Activated CD8-positive, alpha-beta memory T cell treated with anti-CD3 and anti-CD28 coated beads, Interleukin-2, amount 10 ng/mL, durations not matched to agents 7 days and 5 days (primary cell): ENCODE measurements around the gene SBK3. TPM values are rescaled to one million over a fixed set of nuclear protein-coding genes. Genes with fewer than 3 reads are reported as not detected.
"Not testable (repeated sequence)": the region's sequence is repeated elsewhere in the genome, so short reads cannot be mapped to it uniquely, and the experiment has no call there.

Experiments used
- ATAC-seq: fragments of 150-1000 bp; cut with Tn5 transposase; one replicate; pipeline ENCODE4 v1.10.0; 2021; ENCODE audit warnings: moderate library complexity
- CTCF ChIA-PET: fragments of 350-600 bp; sonication (Branson Sonifier 250); formaldehyde crosslinking; loops from one replicate; lab custom pipeline; 2021; ENCODE audit warnings: antibody characterized with exemption; lab: Charles Lee
- DNase-seq: peaks from one replicate; pipeline ENCODE4 v3.0.0-alpha.2; 2020
- H3K27ac Mint-ChIP-seq: one replicate; pipeline ENCODE4 v1.8.0; 2021; ENCODE audit warnings: mild to moderate bottlenecking, mixed read lengths
- H3K27me3 Mint-ChIP-seq: one replicate; pipeline ENCODE4 v1.8.0; 2021; ENCODE audit warnings: mixed read lengths
- H3K36me3 Mint-ChIP-seq: one replicate; pipeline ENCODE4 v1.8.0; 2021; ENCODE audit warnings: mild to moderate bottlenecking, mixed read lengths
- H3K4me1 Mint-ChIP-seq: one replicate; pipeline ENCODE4 v1.8.0; 2021; ENCODE audit warnings: mixed read lengths
- H3K4me3 Mint-ChIP-seq: one replicate; pipeline ENCODE4 v1.8.0; 2021; ENCODE audit warnings: mild to moderate bottlenecking, moderate library complexity, mixed read lengths
- H3K9me3 Mint-ChIP-seq: one replicate; pipeline ENCODE4 v1.8.0; 2022; ENCODE audit warnings: low read depth, mixed read lengths
- total RNA-seq, 2 experiments: library from RNA; stranded (reverse); gene quantifications; one replicate each; pipeline ENCODE4 v1.2.3, GENCODE V29; 2021

SBK3 gene
- total RNA-seq, 2 experiments from 2014 or later, result not detected

- DNase-seq, result no peak
- H3K27ac Mint-ChIP-seq, result no peak overlapping the region
- no peaks in the 10 kb centered on the region for H3K36me3 Mint-ChIP-seq
- CTCF ChIA-PET, result interaction anchor here (0.8 kb wide), 1 partner anchor 89 kb away, joined by 3 read pairs; no protein-coding TSS in a partner anchor
- peaks cover 12% of the 10 kb centered on the region for H3K27me3 Mint-ChIP-seq
- ATAC-seq, result no peak
- no peak overlapping the region for H3K4me3 Mint-ChIP-seq
- H3K4me1 Mint-ChIP-seq, result no peaks in the 10 kb centered on the region
- no peaks in the 10 kb centered on the region for H3K9me3 Mint-ChIP-seq
These were observed 1.3 kb downstream of the SBK3 start for GRCh38 chr19:55544014-55544413.

GRCh38 chr19:55543567-55543966 is 1.8 kb downstream of the SBK3 start:
- CTCF ChIA-PET, result no interaction called here
- Mint-ChIP-seq H3K36me3 (no peaks in the 10 kb centered on the region), H3K4me1 (no peaks in the 10 kb centered on the region), H3K27me3 (peaks cover 12% of the 10 kb centered on the region), H3K9me3 (no peaks in the 10 kb centered on the region), H3K27ac (no peak overlapping the region), H3K4me3 (no peak overlapping the region)
- ATAC-seq (no peak), DNase-seq (no peak)

DNA sequence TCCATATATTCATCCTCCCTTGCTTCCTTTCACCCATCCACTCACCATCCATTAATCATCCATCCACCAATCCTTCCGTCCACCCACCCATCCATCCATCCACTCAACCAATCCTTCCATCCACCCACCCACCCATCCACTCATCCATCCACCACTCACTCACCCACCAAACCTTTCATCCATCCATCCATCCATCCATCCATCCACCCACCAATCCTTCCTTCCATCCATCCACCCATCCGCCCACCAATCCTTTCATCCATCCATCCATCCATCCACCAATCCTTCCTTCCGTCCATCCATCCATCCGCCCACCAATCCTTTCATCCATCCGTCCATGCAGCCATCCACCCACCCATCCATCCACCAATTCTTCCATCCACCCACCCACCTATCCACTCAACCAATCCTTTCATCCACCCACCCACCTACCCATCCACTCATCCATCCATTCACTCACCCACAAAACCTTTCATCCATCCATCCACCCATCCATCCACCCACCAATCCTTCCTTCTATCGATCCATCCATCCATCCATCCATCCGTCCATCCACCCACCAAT is 3.0 kb downstream of the SBK3 start:
- H3K27me3 Mint-ChIP-seq, result peaks cover 4% of the 10 kb centered on the region
- H3K9me3 Mint-ChIP-seq, result no peaks in the 10 kb centered on the region
- no peak overlapping the region for H3K27ac Mint-ChIP-seq
- H3K4me1 Mint-ChIP-seq, result no peaks in the 10 kb centered on the region
- H3K4me3 Mint-ChIP-seq, result no peak overlapping the region
- ATAC-seq (no peak), DNase-seq (no peak)
- H3K36me3 Mint-ChIP-seq, result no peaks in the 10 kb centered on the region
- CTCF ChIA-PET, result no interaction called here

- Mint-ChIP-seq H3K4me1 (no peaks in the 10 kb centered on the region), H3K27me3 (no peaks in the 10 kb centered on the region), H3K4me3 (no peak overlapping the region), H3K27ac (no peak overlapping the region), H3K9me3 (no peaks in the 10 kb centered on the region), H3K36me3 (no peaks in the 10 kb centered on the region)
- ATAC-seq, result no peak
- CTCF ChIA-PET, result no interaction called here
- no peak for DNase-seq
These were observed 4.3 kb downstream of the SBK3 start for GRCh38 chr19:55541091-55541490.

- CTCF ChIA-PET, result no interaction called here
- H3K9me3 Mint-ChIP-seq, result no peaks in the 10 kb centered on the region
- H3K27me3 Mint-ChIP-seq, result no peaks in the 10 kb centered on the region
- no peak for DNase-seq
- no peaks in the 10 kb centered on the region for H3K36me3 Mint-ChIP-seq
- no peak overlapping the region for H3K27ac Mint-ChIP-seq
- H3K4me3 Mint-ChIP-seq, result no peak overlapping the region
- no peaks in the 10 kb centered on the region for H3K4me1 Mint-ChIP-seq
- no peak for ATAC-seq
These were observed 4.7 kb downstream of the SBK3 start for GRCh38 chr19:55540619-55541018.

DNA sequence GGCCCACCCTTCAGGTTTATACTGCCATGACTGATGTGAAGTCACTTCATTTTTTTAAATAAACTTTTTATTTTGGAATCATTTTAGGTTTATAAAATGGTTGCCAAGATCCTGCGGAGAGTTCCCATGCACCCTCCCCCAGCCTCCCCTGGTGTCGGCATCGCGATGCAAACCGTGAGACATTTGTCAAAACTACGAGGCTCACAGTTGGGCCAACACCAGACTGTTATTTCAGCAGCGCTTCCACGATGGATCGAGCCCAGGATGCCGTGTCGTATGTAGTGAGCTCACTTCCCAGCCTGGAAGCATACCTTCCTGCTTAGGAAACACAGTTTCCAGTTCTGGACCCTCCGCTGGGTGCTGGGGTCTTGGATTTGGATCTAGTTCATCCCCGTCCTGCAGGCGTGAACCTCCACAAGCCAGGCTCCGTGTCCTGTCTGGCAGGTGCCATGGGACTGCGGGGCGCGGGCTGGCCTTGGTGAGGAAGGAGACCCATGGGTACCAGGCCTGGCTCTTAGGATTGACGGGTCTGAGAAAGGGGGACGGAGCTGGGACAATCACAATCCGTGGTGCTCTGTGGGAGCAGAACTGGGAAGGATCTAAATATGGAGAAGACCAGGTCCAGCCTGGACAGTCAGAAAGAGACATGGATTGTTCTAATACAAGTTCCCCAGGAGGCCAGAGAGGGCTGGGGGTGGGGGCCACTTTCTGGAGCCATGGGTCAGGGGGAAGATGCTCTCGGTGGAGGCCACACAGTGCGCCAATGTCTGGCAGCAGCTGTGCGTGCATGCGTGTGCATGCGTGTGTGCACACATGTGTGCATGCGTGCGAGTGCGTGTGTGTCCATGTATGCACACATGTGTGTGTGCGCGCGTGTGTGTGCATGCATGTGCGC is 6.0 kb downstream of the SBK3 start:
- H3K27ac Mint-ChIP-seq, result no peak overlapping the region
- no peak overlapping the region for H3K4me3 Mint-ChIP-seq
- ATAC-seq (no peak), DNase-seq (no peak)
- CTCF ChIA-PET, result no interaction called here
- H3K36me3 Mint-ChIP-seq, result no peaks in the 10 kb centered on the region
- no peaks in the 10 kb centered on the region for H3K9me3 Mint-ChIP-seq
- H3K27me3 Mint-ChIP-seq, result no peaks in the 10 kb centered on the region
- no peaks in the 10 kb centered on the region for H3K4me1 Mint-ChIP-seq

- no peaks in the 10 kb centered on the region for H3K4me1 Mint-ChIP-seq
- H3K9me3 Mint-ChIP-seq, result no peaks in the 10 kb centered on the region
- no peak for DNase-seq
- H3K27me3 Mint-ChIP-seq, result no peaks in the 10 kb centered on the region
- CTCF ChIA-PET, result no interaction called here
- H3K36me3 Mint-ChIP-seq, result no peaks in the 10 kb centered on the region
- no peak overlapping the region for H3K27ac Mint-ChIP-seq
- no peak overlapping the region for H3K4me3 Mint-ChIP-seq
- ATAC-seq, result no peak
These were observed 7.2 kb downstream of the SBK3 start for GRCh38 chr19:55538132-55538531.

DNA sequence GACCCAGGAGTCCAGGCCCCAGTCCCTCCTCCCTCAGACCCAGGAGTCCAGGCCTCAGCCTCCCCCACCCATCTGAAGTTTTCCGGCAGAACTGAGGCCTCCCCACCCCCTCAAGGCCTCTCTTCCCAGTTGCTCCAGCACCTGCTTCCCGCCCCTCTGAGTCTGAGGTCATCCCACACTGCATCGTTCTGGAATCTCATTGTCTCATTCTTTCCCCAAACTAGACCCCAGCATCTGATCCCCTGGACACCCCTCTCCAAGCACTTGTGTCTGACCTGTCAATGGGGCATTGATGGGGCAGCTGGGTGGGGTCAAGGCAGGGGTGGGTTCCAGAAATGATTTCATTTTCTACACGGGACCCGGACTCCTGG is 7.6 kb downstream of the SBK3 start:
- no peaks in the 10 kb centered on the region for H3K9me3 Mint-ChIP-seq
- H3K27me3 Mint-ChIP-seq, result no peaks in the 10 kb centered on the region
- CTCF ChIA-PET, result no interaction called here
- ATAC-seq (no peak), DNase-seq (no peak)
- no peak overlapping the region for H3K27ac Mint-ChIP-seq
- H3K4me1 Mint-ChIP-seq, result no peaks in the 10 kb centered on the region
- H3K4me3 Mint-ChIP-seq, result no peak overlapping the region
- H3K36me3 Mint-ChIP-seq, result no peaks in the 10 kb centered on the region

- CTCF ChIA-PET, result no interaction called here
- ATAC-seq (no peak), DNase-seq (no peak)
- no peak within 1 kb of the TSS for H3K27ac Mint-ChIP-seq
- H3K4me3 Mint-ChIP-seq, result no peak within 1 kb of the TSS
- H3K9me3 Mint-ChIP-seq, result no peaks in the 10 kb centered on the region
- no peaks in the 10 kb centered on the region for H3K27me3 Mint-ChIP-seq
- no peaks in the 10 kb centered on the region for H3K36me3 Mint-ChIP-seq
- no peaks in the 10 kb centered on the region for H3K4me1 Mint-ChIP-seq
These were observed 8.2 kb downstream of the SBK3 start, which contains the start of gene SBK2 for GRCh38 chr19:55536951-55537740. Gene SBK2 (minus strand): TSS chr19:55537133. CDS start chr19:55536294, 839 bp downstream.

- ATAC-seq, result no peak
- H3K36me3 Mint-ChIP-seq, result no peaks in the 10 kb centered on the region
- DNase-seq, result no peak
- no peaks in the 10 kb centered on the region for H3K4me1 Mint-ChIP-seq
- H3K4me3 Mint-ChIP-seq, result no peak overlapping the region
- H3K9me3 Mint-ChIP-seq, result no peaks in the 10 kb centered on the region
- no peak overlapping the region for H3K27ac Mint-ChIP-seq
- H3K27me3 Mint-ChIP-seq, result no peaks in the 10 kb centered on the region
- CTCF ChIA-PET, result no interaction called here
These were observed 9.0 kb downstream of the SBK3 start for GRCh38 chr19:55536366-55536765.

DNA sequence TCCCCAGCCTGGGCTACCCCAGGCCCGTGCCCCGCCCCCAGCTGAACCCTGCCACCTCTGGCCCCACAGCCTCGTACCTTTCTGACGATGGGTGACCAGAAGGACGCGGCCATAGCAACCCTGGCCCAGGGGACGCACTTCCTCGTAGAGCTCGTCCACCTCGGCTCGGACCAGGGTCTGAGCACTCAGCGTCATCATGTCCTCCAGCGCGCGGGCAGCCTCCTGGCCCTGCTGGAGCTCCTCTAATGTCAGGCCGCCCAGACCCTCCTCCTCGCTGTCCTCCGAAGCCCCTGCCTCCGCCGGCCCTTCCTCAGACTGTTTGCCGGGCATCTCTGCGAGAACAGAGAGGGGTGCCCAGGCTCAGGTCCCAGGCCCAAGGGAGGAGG is 9.4 kb downstream of the SBK3 start:
- Mint-ChIP-seq H3K9me3 (no peaks in the 10 kb centered on the region), H3K4me3 (no peak overlapping the region), H3K27me3 (no peaks in the 10 kb centered on the region), H3K4me1 (no peaks in the 10 kb centered on the region), H3K36me3 (no peaks in the 10 kb centered on the region), H3K27ac (no peak overlapping the region)
- ATAC-seq (no peak), DNase-seq (no peak)
- CTCF ChIA-PET, result interaction anchor here (1.8 kb wide), 1 partner anchor 32 kb away, joined by 7 read pairs; no protein-coding TSS in a partner anchor

DNA sequence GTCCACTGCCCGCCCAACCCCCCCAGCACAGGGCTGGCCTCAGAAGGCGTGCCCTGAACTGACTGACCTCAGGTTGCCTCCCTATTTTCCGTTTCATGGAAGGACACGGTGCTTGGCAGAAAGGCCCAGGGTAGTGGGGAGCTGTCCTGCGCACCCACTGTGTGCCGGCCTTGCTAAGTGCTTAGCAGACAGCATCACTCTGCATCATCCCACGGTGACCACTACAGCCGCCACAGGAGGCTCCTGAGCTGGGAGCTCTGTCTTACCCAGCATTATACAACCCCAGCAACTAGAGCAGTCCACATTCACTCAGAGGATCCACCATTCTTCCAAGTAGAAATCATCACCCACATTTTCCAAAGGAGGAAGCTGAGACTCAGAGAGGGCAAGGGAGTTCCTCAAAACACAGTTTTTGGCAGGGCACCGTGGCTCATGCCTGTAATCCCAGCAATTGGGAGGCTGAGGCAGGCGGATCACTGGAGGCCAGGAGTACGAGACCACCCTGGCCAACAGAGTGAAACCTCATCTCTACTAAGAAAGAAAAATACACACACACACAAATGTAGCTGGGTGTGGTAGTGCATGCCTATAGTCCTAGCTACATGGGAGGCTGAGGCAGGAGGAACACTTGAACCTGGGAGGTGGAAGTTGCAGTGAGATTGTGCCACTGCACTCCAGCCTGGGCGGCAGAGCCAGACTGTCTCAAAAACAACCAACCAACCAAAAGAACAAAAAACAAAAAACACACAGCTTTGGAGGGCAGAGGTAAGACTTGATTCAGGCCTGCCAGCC is 10.0 kb downstream of the SBK3 start:
- ATAC-seq, result no peak
- no peak for DNase-seq
- CTCF ChIA-PET, result interaction anchor here (1.8 kb wide), 1 partner anchor 31 kb away, joined by 7 read pairs; no protein-coding TSS in a partner anchor
- no peaks in the 10 kb centered on the region for H3K4me1 Mint-ChIP-seq
- H3K27me3 Mint-ChIP-seq, result no peaks in the 10 kb centered on the region
- no peak overlapping the region for H3K27ac Mint-ChIP-seq
- no peak overlapping the region for H3K4me3 Mint-ChIP-seq
- no peaks in the 10 kb centered on the region for H3K36me3 Mint-ChIP-seq
- H3K9me3 Mint-ChIP-seq, result no peaks in the 10 kb centered on the region

GRCh38 chr19:55534280-55534679 is 11.1 kb downstream of the SBK3 start:
- H3K36me3 Mint-ChIP-seq, H3K27me3 Mint-ChIP-seq, H3K27ac Mint-ChIP-seq, H3K4me3 Mint-ChIP-seq, ATAC-seq, H3K4me1 Mint-ChIP-seq, DNase-seq, H3K9me3 Mint-ChIP-seq: not testable (repeated sequence)
- CTCF ChIA-PET, result interaction anchor here (0.7 to 1.8 kb wide), 3 partner anchors 30 to 115 kb away, joined by 3 to 7 read pairs (median 3); no protein-coding TSS in a partner anchor
